Stimulated activated CD4-positive, alpha-beta T cell treated with anti-CD3 and anti-CD28 coated beads, Interleukin-4, amount 100 ng/mL, for 4 hours (primary cell): ENCODE measurements around the gene MGAT5B.

Experiments
- DNase-seq, 2 experiments: peaks; one replicate each; pipeline ENCODE4 v3.0.0-alpha.2; 2020

Gene MGAT5B

DNA sequence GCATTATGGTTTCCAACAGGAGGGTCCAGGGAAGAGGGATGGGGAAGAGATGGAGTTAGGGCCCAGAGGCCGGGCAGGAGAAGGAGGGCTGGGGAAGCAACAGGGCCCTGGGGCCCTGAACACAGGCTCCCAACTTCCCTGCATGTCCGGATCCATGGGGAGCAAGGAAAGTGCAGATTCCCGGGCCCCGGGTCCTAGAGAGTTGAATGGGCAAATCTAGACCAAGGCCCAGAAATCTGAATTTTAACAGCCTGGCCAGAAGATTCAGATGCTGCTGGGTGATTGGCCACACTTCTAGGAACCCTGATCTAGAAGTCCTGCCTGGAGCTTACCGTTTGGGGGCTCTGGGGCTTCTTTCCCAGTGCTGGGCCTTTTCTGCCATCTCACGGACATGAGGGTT is 13.2 kb downstream of the MGAT5B start:
- no peak for DNase-seq

DNA sequence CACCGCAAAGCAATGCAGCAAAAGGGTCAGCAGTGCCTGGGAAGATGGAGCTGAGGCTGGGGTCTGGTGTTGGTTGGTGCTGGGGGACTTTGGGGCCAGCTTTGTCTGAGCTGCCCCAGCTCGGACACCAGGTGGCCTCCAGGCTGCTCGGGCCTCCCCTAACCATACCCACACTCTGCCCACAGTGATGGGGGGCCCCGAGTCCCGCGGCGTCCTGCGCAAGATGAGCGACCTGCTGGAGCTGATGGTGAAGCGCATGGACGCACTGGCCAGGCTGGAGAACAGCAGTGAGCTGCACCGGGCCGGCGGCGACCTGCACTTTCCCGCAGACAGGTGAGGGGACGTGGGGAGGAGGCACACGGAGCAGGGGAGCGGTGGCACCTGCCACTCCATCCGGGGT is 13.8 kb downstream of the MGAT5B start:
- no peak for DNase-seq

DNA sequence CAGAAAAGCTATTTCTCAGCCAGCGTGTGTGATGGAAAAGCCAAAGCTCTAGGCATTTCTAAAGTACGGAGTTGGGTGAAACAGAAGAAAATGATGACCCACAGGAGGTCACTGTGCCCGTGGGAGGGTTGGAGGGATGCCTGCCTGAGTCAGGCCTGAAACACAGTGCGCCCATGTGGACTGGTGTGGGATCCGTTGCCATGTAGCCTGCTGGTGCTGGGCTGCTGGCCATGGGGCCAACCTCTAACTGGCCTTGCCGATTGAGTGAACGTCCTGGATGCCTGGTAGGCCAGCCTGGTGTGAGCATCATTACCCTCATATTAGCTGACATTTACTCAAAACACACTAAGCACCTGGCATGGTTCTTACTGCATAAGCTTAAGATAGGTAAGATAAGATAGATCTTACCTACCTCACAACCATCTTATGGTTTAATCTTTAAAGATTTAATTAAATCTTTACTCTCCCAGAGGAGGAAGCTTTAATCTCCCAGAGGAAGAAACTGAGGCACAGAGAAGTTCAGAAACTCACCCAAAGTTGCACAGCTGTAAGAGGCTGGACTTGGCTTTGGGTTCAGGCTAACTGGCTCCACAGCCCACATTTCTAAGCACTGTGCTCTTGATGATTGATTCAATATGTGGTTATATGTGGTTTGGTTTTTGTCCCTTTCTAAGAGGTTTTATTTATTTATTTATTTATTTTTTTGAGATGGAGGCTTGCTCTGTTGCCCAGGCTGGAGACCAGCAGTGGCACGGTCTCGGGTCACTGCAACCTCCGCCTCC is 15.7 kb downstream of the MGAT5B start:
- no peak for DNase-seq

DNA sequence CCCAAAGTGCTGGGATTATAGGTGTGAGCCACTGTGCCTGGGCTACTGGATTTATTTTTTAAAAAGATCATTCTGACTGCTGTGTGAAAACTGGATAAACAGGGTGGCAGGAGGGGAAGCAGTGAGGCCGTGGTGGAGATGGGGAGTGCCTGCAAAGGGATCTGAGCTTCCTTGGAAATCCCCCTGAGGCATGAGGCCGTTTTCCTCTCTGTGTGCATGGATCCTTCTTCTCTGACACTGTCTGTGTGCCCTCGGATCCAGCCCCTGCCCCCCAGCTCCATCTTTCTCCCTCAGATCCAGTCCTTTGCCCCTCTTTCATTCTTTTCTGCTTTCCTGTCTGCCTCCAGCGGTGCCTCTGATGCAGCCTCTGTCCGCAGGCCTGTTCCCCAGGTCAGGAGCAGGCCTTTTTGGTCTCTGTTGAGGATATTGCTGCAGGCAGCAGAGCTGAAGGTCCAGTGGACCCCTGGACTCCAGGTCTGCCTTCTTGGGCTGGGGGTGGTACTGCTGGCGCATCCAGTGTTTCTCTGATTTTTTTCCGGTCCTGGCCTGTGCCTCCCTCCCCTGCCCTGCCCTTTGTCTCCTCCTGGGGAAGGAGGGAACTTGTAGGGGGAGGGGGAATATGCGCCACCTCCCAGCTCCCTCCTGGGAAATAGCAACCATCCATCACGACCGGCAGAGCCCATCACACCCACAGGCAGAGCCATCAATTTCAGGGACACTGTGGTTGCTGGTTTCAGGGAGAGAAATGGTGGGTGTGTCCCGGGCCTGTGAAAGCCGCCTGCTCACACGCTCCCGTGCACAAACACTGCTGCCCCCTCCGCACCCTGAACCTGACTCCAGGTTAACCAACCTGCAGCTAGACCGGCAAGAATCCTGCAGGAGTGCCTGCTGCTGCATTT is 17.0 kb downstream of the MGAT5B start:
- no peak for DNase-seq

DNA sequence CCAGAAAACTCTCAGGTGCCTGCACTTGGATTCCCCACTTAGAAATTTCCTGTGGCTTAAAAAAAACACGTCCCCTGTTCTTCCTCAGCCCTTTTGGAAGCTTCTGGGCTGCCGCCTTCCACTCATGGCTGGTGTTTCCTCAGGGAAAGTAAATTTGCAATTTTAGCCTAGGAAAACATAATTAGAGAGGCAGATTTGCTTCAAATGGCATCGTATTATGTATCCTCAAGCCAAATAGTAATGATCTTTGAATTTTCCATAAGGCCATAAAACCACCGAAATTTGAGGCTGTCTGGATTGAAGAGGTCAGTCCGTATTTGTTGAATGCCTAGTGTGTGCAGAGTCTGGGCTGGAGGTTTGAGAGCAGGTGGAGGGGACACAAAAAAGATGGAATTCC is 17.7 kb downstream of the MGAT5B start:
- DNase-seq, result no peak

DNA sequence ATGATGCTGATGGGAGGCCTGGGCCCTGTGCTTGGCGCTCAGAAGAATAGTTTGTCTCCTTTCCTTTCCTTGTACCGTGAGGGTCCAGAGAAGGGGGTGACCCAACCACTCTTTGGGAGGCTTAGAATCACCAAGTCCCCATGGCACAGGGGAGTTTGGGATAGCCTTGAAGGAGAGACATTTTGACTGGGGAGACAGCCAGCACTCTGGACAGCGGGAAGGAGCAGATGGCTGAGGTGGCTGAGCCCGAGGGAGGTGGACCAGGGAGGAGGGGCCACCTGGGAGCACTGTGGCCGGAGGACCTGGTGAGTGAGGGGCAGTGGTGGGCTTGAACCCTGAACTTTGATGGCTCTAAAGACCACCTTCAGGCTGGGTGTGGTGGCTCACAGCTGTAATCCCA is 18.2 kb downstream of the MGAT5B start:
- no peak for DNase-seq

DNA sequence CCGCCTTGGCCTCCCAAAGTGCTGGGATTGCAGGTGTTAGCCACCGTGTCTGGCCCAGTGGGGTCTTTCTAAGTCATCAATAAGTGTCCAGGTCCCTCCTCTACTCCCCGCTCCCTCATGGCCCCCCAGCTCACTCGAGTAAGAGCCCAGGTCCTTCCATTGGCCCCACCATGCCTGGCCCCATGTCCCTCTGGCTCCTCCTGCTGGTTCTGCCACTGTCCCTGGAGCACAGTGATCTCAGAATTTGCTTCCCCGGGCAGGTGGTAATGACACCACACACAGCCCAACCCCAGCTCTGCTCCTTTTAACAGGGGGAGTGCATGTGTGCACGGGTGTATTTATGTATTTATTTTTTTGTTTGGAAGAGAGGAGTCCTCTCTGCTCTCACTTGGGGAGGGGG is 19.6 kb downstream of the MGAT5B start:
- no peak for DNase-seq

DNA sequence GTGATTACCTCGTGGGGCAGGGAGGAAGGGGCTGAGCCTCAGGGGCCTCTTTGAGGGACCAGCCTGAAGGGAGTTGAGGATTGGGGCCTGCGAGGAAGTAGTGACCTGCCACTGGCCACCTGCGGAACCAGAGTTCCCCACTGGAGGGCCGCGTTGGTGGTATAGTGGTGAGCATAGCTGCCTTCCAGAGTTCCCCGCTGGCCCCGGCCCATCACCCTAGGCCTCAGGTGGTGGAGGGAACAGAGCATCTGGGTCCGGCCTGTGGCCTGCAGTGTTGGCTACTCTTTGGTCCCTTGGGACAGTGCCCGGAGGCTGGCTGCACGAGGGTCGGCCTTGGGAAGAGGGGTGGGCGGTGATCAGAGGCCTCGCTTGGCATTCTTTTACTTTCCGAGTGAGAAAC is 20.5 kb downstream of the MGAT5B start:
- DNase-seq, result no peak

DNA sequence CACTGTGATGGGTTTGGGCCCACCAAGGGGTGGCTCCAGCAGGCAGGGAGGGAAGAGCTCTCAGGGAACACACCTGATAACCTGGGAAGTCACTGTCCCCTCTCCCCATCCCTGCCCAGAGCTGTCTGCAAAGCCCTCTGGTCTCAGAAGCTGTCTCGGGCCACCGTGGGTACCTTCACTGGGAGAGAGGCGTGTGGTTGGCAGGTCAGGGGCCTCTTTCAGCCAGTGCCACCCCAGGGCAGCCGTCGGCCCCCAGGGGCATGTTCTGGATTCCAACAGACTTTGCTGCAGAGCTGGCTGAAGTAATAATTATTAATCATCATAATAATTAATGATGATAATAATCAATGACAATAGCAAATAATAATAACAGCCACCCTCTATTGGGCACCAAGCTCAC is 21.1 kb downstream of the MGAT5B start:
- no peak for DNase-seq

DNA sequence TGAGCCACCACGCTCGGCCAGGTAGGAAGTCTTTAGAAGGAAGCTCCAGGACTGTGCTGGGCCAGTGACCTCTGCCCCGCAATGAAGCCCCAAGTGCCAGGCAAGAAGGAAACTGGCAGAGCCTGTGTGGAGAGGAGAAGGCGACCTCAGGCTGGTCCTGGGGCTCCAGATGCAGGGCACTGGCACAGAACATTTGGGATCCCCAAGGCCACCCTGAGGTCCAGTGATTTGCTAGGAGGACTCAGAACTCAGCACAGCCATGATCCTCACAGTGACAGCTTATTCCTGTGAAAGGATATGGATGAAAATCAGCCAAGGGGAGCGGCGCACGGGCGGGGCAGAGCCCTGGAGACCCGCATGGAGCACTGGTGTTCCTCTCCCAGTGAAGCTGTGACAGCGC is 24.1 kb downstream of the MGAT5B start:
- DNase-seq, result no peak

DNA sequence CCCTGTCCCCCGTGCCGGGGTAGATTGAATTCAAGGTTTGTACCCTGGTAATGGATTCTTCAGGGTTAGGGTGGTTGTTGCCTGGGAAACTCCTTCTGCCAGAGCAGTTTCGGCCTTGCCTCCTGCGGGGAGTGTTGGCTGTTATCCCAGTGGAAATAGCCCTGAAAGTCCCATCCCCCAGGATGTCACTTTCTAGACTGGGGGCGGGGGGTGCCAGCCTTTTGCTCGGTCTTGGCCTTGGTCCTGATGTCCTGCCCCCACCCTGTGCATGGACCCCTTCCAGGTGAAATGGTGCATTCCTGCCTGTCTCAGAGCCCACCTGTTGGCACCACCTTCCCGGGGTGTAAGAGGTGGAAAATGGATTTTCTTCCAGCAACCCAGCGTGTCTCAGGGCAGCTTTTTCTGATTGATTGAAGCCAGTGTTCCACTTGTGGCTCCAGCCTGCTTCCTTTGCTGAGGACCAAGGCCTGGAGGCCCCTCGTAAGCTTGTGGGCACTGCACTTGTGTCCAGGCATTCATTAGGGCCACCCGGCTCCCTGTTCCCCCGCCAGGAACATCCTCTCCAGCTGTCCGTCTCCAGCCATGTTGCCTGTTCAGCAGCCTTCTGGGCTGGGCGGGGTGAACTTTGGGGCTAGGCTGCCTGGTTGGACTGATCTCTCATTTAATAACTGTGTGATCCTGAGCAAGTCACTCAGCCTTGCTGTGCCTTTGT is 25.6 kb downstream of the MGAT5B start:
- DNase-seq, result no peak

DNA sequence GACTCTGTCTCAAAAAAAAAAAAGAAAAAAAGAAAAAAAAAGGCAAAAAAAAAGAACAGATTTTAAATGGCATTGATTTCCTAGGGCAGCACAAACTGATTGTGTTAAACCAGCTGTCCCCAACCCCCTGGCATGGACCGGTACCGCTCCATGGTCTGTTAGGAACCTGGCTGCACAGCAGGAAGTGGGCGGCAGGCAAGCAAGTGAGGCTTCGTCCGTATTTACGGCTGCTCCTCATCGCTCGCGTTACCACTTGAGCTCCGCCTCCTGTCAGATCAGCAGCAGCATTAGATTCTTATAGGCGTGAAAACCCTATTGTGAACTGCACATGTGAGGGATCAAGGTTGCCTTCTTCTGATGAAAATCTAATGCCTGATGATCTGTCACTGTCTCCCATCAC is 26.6 kb downstream of the MGAT5B start:
- DNase-seq, result no peak

DNA sequence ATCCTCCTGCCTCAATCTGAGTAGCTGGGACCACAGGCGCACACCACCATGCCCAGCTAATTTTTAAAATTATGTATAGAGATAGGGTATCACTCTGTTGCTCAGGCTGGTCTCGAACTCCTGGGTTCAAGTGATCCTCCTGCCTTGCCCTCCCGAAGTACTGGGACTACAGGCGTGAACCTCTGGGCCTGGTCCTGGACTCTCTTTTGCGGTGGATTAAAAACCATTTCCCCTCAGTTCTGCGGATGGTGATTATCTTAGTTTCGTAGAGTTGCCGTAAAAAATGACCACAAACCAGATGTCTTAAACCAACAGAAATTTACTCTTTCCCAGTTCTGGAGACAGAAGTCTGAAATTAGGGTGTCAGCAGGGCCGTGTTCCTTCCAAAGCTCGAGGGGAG is 28.8 kb downstream of the MGAT5B start:
- no peak for DNase-seq

DNA sequence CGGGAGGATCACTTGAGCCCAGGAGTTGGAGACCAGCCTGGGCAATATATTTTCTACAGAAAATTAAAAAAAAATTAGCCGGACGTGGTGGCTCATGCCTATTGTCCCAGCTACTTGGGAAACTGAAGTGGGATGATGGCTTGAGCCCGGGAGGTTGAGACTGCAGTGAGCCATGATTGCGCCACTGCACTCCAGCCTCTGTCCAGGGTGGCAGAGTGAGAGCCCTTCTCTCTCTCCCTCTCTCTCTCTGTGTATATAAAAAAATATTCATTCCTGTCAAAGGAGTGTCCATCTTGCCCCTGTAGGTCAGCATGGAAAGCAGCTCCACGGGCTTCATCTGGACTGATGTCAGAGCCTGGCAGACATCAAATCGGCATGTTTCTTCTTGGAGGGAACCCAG is 31.2 kb downstream of the MGAT5B start:
- no peak for DNase-seq

DNA sequence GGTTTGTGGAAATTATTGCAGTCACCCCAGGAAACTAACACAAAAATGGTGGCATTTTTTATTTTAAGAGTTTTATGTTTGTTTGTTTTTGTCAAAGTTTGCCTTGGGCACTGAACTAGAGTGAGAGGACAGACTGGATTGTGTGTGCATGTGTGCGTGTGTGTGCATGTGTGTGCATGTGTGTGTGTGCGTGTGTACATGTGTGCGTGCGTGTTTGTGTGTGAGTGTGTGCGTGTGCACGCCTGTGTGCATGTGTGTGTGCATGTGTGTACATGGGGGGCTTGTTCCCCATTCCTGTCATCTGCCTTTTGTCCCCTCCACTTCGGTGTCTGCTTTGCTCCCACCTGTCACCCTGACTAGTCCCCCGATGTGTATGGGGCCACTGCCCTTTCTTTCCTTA is 32.5 kb downstream of the MGAT5B start:
- DNase-seq, result no peak

DNA sequence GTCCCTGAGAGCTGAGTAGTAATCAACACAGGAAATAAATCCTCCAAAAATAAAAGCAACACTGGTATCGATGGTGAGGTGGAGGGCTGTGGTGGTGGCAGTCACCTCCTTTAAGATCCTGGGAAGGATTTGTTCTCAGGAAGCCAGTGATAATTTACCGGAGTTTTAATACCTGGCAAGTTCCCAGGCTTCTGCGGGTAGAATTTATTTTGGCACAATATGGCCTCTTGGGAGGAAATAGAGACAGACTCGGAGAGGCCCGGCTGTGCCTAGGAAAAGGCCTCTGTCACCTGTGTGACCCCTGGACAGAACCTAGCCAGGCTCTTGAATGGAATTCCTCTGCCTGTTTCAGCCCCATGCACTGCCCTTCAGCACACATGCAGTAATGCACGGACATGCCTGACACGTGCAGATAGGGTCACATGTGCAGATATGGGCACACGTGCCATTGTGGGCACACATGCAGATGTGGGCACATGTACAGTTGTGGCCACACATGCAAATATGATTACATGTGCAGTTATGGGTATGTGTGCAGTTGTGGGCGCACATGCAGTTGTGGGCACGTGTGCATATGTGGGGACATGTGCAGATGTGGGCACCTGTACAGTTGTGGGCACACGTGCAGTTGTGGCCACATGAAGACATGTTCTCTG is 33.5 kb downstream of the MGAT5B start:
- DNase-seq, result no peak

DNA sequence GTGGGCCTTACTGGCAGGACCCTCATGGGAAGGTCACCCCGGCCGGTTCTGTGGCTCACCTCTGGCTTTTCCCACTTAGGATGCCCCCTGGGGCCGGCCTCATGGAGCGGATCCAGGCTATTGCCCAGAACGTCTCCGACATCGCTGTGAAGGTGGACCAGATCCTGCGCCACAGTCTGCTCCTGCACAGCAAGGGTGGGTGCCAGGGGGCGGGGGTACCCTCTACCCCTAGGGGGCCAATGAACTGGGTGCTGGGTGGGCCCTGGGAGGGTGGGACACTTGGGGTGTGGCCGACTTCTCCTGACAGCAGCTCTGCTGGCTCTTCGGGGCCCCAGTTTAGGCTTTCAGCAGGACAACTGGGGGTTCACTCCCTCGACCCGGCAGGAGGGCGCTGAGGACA is 34.3 kb downstream of the MGAT5B start:
- DNase-seq, result no peak

DNA sequence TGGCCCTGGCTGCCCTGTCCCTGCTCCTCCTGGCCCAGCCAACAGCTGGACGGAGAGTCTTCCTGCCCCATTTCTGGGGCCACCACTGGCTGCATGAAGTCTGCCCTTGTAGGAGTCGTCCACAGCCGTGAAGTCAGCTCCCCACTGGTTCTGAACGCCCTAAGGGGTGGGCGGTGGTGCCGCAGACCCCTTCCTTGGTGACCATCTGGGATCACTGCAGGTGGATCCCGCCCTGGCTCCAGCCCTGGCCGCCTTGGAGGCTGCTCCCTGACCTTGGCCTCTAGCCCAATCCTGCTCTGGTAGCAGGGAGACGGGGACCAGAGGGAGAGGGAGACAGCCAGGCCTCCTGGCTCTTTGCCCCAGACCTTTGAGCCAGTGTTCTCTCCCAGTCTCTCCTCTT is 35.4 kb downstream of the MGAT5B start:
- DNase-seq, result no peak

DNA sequence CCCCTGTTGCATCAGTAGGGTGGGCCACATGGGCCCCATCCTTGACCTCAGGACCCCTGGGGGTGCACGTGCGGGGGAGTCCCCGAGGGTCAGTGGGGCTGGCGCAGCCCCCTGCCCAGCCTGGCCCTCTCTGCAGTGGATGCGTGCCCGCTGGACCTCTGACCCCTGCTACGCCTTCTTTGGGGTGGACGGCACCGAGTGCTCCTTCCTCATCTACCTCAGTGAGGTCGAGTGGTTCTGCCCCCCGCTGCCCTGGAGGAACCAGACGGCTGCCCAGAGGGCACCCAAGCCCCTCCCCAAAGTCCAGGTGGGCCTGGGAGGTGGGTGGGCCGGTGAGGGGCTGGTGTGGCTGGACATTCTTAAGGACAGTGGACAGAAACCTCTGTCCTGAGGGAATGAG is 35.9 kb downstream of the MGAT5B start:
- no peak for DNase-seq

DNA sequence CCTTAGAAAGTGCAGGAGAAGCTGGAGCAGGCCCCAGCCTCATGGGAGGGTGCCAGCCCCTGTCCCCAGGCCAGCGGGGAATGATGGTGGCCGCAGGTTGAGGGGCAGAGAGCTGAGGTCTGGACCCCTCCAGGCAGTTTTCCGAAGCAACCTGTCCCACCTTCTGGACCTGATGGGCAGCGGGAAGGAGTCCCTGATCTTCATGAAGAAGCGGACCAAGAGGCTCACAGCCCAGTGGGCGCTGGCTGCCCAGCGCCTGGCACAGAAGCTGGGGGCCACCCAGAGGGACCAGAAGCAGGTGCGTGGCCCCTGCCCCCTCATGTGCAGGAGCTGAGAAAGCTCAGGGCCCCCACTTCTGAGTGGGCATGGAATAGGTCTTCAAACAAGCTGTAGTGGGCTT is 36.8 kb downstream of the MGAT5B start:
- DNase-seq, result no peak

DNA sequence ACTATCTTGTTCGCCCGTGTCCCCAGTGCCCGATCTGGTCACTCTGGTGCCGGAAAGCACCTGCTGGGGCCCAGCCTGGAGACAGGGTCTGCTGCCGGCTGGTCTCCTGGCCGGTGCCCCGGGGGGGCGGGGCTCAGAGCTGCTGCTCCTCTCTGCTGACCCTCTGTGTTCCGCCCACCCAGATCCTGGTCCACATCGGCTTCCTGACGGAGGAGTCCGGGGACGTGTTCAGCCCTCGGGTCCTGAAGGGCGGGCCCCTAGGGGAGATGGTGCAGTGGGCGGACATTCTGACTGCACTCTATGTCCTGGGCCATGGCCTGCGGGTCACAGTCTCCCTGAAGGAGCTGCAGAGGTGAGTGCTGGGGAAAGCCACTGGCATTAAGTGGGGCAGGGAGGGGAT is 37.6 kb downstream of the MGAT5B start:
- DNase-seq, result no peak

DNA sequence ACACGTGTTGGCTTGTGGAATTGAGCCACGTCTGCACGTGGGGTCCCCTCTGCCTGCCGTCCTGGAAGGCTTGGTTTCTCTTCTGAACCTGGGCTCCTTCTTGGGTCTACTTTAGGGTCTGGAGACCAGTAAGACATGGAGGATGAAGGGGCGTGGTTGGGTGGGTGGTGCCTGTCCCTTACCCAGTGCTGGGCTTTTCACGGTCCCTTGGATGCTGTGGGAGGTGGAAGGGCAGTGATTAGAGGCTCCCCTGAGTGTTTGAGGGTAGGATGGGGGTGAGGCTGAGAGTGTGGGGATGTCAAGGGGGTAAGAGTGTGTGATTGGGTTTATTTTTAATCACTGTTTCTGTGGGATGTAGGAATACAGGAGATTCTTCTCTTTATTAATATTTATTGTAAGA is 38.3 kb downstream of the MGAT5B start:
- no peak for DNase-seq

DNA sequence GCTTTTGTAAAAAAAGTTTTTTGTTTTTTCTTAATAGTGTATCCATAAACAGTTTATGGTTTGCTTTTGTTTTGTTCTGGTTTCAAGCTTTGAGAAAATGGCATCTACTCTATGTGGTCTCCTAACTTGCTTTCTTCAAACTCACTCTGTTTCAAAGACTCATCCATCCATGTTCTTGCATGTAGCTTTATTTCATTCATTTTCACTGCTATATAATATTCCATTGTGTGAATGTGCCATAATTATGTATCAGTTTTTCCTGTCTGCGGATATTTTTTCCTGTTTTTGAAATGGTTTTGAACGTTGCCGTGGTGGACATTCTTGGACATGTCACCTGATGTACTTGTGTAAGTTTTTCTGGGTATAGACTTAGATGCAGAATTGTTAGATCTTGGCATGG is 39.1 kb downstream of the MGAT5B start:
- DNase-seq, result no peak
